Left lung (tissue), 10 donors: ENCODE results near the gene GFER. TPM values are rescaled to one million over a fixed set of nuclear protein-coding genes. Genes with fewer than 3 reads are reported as not detected.
A peak's percentile ranks its signal among the peaks of the same experiment; 100 is the strongest.

ENCODE experiments used
- ATAC-seq: fragments of 200-7000 bp; cut with Tn5 transposase; one replicate; pipeline ENCODE4 v1.9.1; 2020; ENCODE audit warnings: moderate library complexity
- DNase-seq, 4 donors: peaks; one replicate each; pipeline ENCODE4 v3.0.0-alpha.2; 2013 to 2020
- H3K27ac ChIP-seq, 2 donors: fragments of 200-600 bp; sonication (generic) in 1 of 2; one replicate each; pipeline versions ENCODE4 v1.5.0 to v1.8.0; 2020 to 2021
- H3K27me3 ChIP-seq, 2 donors: fragments of 200-600 bp; sonication (generic) in 1 of 2; one replicate each; pipeline versions ENCODE4 v1.5.0 to v1.8.0; 2020 to 2021
- H3K36me3 ChIP-seq, 2 donors: fragments of 200-600 bp; sonication (generic) in 1 of 2; one replicate each; pipeline versions ENCODE4 v1.5.0 to v1.8.0; 2020 to 2021
- H3K4me1 ChIP-seq, 2 donors: fragments of 200-600 bp; one replicate each; pipeline ENCODE4 v1.8.0; 2021
- H3K4me3 ChIP-seq, 2 donors: fragments of 200-600 bp; sonication (generic) in 1 of 2; one replicate each; pipeline versions ENCODE4 v1.5.0 to v1.8.0; 2020 to 2021; ENCODE audit warnings: mild to moderate bottlenecking in 1 of 2
- H3K9me3 ChIP-seq, 2 donors: fragments of 200-600 bp; sonication (generic) in 1 of 2; one replicate each; pipeline versions ENCODE4 v1.5.0 to v1.8.0; 2020 to 2021
- CTCF ChIP-seq, 2 donors: fragments of 200-600 bp; sonication (generic) in 1 of 2; IDR thresholded peaks; one replicate each; pipeline versions ENCODE4 v1.5.0 to v1.8.0; 2021; ENCODE audit warnings: antibody characterized with exemption in 2 of 2
- intact Hi-C, 2 donors: fragments of 100-400 bp; cut with DNase I; formaldehyde crosslinking; loops; one replicate each; pipeline versions ENCODE4 v1.11.2 to v1.14.2; 2022
- polyA plus RNA-seq, 6 donors: library from polyadenylated mRNA; unstranded; fragments of 120-200 nt; gene quantifications; one replicate each; pipeline ENCODE4 v1.2.1, GENCODE V29; 2013; ENCODE audit not compliant: insufficient read length in 6 of 6
- total RNA-seq, 2 donors: library from RNA; stranded (reverse); fragmentation: NEBNext Ultra II Directional; extraction: Animal tissue kit (Norgen Biotek cat#: 25700); gene quantifications; one replicate each; pipeline ENCODE4 v1.2.1, GENCODE V29; 2021
- donor health status: DM: no; HTN: yes; CAD: no.
- donor health status: DM: no; HTN: no; CAD: no.

Gene GFER
- total and polyA plus RNA-seq, 8 donors: 15.7 to 26.1 (median 20.0) TPM

- no peak overlapping the region for H3K4me3 ChIP-seq
- DNase-seq (peak in 1 of 4 donors; percentile 75), ATAC-seq (no peak)
- TF ChIP-seq CTCF (IDR thresholded peaks at IDR 0.05): no peak
- H3K27me3 ChIP-seq: peaks cover 3 to 21% of the 10 kb centered on the region in 2 donors
- H3K9me3 ChIP-seq: no peaks in the 10 kb centered on the region
- H3K4me1 ChIP-seq: peaks cover 17 to 34% of the 10 kb centered on the region in 2 donors
- intact Hi-C loops: no loop called here
- peaks cover 0 to 56% of the 10 kb centered on the region in 2 donors for H3K36me3 ChIP-seq
- H3K27ac ChIP-seq: no peak overlapping the region
These were observed 9.6 kb upstream of the GFER start for GRCh38 chr16:1974157-1975070.

GRCh38 chr16:1975432-1976215 is 8.4 kb upstream of the GFER start:
- peaks cover 15 to 33% of the 10 kb centered on the region in 2 donors for H3K27me3 ChIP-seq
- no peak for TF ChIP-seq CTCF (IDR thresholded peaks at IDR 0.05)
- peak in 1 of 4 donors; percentile 81 for DNase-seq
- no peak overlapping the region for H3K4me3 ChIP-seq
- ATAC-seq: no peak
- H3K27ac ChIP-seq: no peak overlapping the region
- H3K4me1 ChIP-seq: peaks cover 17 to 33% of the 10 kb centered on the region in 2 donors
- peaks cover 0 to 57% of the 10 kb centered on the region in 2 donors for H3K36me3 ChIP-seq
- no peaks in the 10 kb centered on the region for H3K9me3 ChIP-seq
- intact Hi-C loops: no loop called here

- H3K36me3 ChIP-seq: peaks cover 0 to 57% of the 10 kb centered on the region in 2 donors
- DNase-seq (no peak), ATAC-seq (no peak)
- TF ChIP-seq CTCF (IDR thresholded peaks at IDR 0.05): no peak
- intact Hi-C loops: no loop called here
- H3K4me1 ChIP-seq: peaks cover 11 to 28% of the 10 kb centered on the region in 2 donors
- no peak overlapping the region for H3K4me3 ChIP-seq
- no peak overlapping the region for H3K27ac ChIP-seq
- no peaks in the 10 kb centered on the region for H3K9me3 ChIP-seq
- peaks cover 20 to 39% of the 10 kb centered on the region in 2 donors for H3K27me3 ChIP-seq
These were observed 7.8 kb upstream of the GFER start for GRCh38 chr16:1976216-1976520.

- ATAC-seq (no peak), DNase-seq (no peak)
- Histone ChIP-seq H3K36me3 (peaks cover 0 to 57% of the 10 kb centered on the region in 2 donors), H3K27me3 (peaks cover 24 to 49% of the 10 kb centered on the region in 2 donors), H3K27ac (no peak overlapping the region), H3K4me3 (no peak overlapping the region), H3K9me3 (no peaks in the 10 kb centered on the region), H3K4me1 (peaks cover 9 to 25% of the 10 kb centered on the region in 2 donors)
- TF ChIP-seq CTCF (IDR thresholded peaks at IDR 0.05): no peak
- intact Hi-C loops: no loop called here
These were observed 6.8 kb upstream of the GFER start for GRCh38 chr16:1976951-1977874.
